Mesendoderm (in vitro differentiated cells): Measurements from ENCODE around the gene FAM13A.
A peak's percentile ranks its signal among the peaks of the same experiment; 100 is the strongest.
"Not testable (repeated sequence)": the region's sequence is repeated elsewhere in the genome, so short reads cannot be mapped to it uniquely, and the experiment has no call there.

ENCODE experiments used
- DNase-seq: peaks from one replicate; pipeline ENCODE4 v3.0.0; 2013
- H2AK5ac ChIP-seq: 2 replicates; pipeline ENCODE4 v1.6.1; 2013; ENCODE audit warnings: low read length, inconsistent platforms
- H2BK120ac ChIP-seq: 2 replicates; pipeline ENCODE4 v1.6.1; 2013; ENCODE audit warnings: low read depth, mild to moderate bottlenecking, low read length, moderate library complexity, mixed read lengths
- H2BK15ac ChIP-seq: replicated peaks from 2 replicates; pipeline ENCODE4 v1.6.1; 2013; ENCODE audit warnings: low read depth, mild to moderate bottlenecking, moderate library complexity
- H2BK5ac ChIP-seq: 2 replicates; pipeline ENCODE4 v1.6.1; 2013; ENCODE audit warnings: low read length, inconsistent platforms
- H3K18ac ChIP-seq: 2 replicates; pipeline ENCODE4 v1.6.1; 2013; ENCODE audit warnings: mild to moderate bottlenecking, low read length, mixed read lengths
- H3K23ac ChIP-seq: one replicate; pipeline ENCODE4 v1.6.1; 2013; ENCODE audit warnings: low read length
- H3K27ac ChIP-seq: 2 replicates; pipeline ENCODE4 v1.5.1; 2013; ENCODE audit warnings: low read depth, mild to moderate bottlenecking, inconsistent platforms, low read length, moderate library complexity
- H3K27me3 ChIP-seq: 2 replicates; pipeline ENCODE4 v1.6.1; 2013; ENCODE audit warnings: low read length, control low read depth, mild to moderate bottlenecking, inconsistent platforms; ENCODE audit not compliant: insufficient read depth, poor library complexity
- H3K36me3 ChIP-seq: 2 replicates; pipeline ENCODE4 v1.6.1; 2013; ENCODE audit warnings: low read length, inconsistent platforms; ENCODE audit not compliant: control insufficient read depth, insufficient read depth
- H3K4ac ChIP-seq: one replicate; pipeline ENCODE4 v1.6.1; 2013; ENCODE audit warnings: low read depth, mild to moderate bottlenecking, low read length, moderate library complexity
- H3K4me1 ChIP-seq: 2 replicates; pipeline ENCODE4 v1.6.1; 2013; ENCODE audit warnings: low read depth, low read length, inconsistent platforms; ENCODE audit not compliant: control insufficient read depth
- H3K4me2 ChIP-seq: 2 replicates; pipeline ENCODE4 v1.6.1; 2013; ENCODE audit warnings: low read length
- H3K4me3 ChIP-seq: 2 replicates; pipeline ENCODE4 v1.5.1; 2013; ENCODE audit warnings: mild to moderate bottlenecking, low read length
- H3K56ac ChIP-seq: one replicate; pipeline ENCODE4 v1.6.1; 2013; ENCODE audit warnings: low read length
- H3K79me1 ChIP-seq: 2 replicates; pipeline ENCODE4 v1.6.1; 2013; ENCODE audit warnings: low read length, inconsistent platforms
- H3K79me2 ChIP-seq: 2 replicates; pipeline ENCODE4 v1.6.1; 2013; ENCODE audit warnings: mild to moderate bottlenecking, low read length; ENCODE audit not compliant: control insufficient read depth, insufficient read depth
- H3K9ac ChIP-seq: 2 replicates; pipeline ENCODE4 v1.6.1; 2013; ENCODE audit warnings: low read length, inconsistent platforms
- H4K5ac ChIP-seq: one replicate; pipeline ENCODE4 v1.6.1; 2013; ENCODE audit warnings: low read length
- H4K8ac ChIP-seq: one replicate; pipeline ENCODE4 v1.6.1; 2013; ENCODE audit warnings: low read depth, mild to moderate bottlenecking, control low read depth, low read length, moderate library complexity
- WGBS: extraction: QIAGEN DNeasy Blood & Tissue Kit; methylation state at CpG from one replicate; pipeline ENCODE4 v1.1.7; 2013; ENCODE audit warnings: low lambda C conversion rate, missing lambda C conversion rate; ENCODE audit not compliant: insufficient coverage; ENCODE audit errors: extremely low coverage; 5-methylcytosine and 5-hydroxymethylcytosine counted together

FAM13A gene

DNA sequence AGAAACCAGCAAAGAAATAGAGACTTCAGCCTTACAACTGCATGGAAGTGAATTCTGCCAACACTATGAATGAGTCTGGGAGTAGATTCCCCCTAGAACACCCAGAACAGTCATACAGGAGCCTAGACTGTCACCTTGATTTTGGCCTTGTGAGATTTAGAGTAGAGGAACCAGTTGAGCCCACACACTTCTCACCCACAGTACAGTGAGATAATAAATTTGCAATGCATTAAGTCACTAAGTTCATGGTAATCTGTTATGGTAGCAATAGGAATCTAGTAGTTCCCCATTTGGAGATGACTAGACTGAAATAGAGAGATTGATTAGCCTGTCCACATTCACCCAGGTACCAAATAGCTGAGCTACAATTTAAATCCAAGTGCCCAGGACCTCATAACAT, 59.0 kb downstream of the FAM13A start:
- Histone ChIP-seq H3K9ac (no peak overlapping the region), H2BK15ac (no peak overlapping the region), H2BK5ac (no peak overlapping the region), H3K4me3 (no peak overlapping the region), H2AK5ac (no peak overlapping the region), H3K4ac (no peak overlapping the region), H3K4me1 (no peaks in the 10 kb centered on the region), H3K79me2 (no peaks in the 10 kb centered on the region), H3K27ac (no peak overlapping the region), H4K5ac (no peak overlapping the region), H3K23ac (no peak overlapping the region), H3K56ac (no peak overlapping the region), H3K4me2 (no peak overlapping the region), H3K27me3 (no peaks in the 10 kb centered on the region), H3K36me3 (no peaks in the 10 kb centered on the region), H3K18ac (no peak overlapping the region), H4K8ac (no peak overlapping the region), H2BK120ac (no peak overlapping the region), H3K79me1 (no peaks in the 10 kb centered on the region)
- no peak for DNase-seq

DNA sequence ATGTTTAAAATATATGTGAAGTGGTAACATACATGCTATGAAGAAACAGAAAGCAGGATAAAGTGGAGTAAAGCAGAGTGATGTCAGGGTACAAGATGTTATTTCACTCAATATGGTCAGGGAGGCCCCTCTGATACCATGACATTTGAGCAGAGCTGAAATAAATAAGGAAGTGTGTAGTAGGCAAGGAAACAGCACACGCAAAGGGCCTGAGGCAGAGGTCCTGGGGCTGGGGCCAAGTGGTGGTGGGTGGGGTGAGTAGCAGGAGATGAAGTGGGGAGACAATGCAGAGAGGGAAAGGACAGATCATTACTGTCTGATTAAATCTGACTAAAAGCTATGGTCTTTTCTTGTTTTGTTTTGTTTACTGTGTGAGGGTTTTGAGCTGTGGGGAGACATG, 61.1 kb downstream of the FAM13A start:
- DNase-seq = no peak
- H3K27ac ChIP-seq = no peak overlapping the region
- no peak overlapping the region for H2BK15ac ChIP-seq
- no peak overlapping the region for H3K4me2 ChIP-seq
- no peak overlapping the region for H4K5ac ChIP-seq
- no peak overlapping the region for H2BK5ac ChIP-seq
- no peak overlapping the region for H3K4ac ChIP-seq
- WGBS = no CpG with 5 or more reads among the region's 1 CpG
- H3K4me3 ChIP-seq = no peak overlapping the region
- H3K18ac ChIP-seq = no peak overlapping the region
- H3K56ac ChIP-seq = no peak overlapping the region
- H3K27me3 ChIP-seq = no peaks in the 10 kb centered on the region
- H3K79me1 ChIP-seq = no peaks in the 10 kb centered on the region
- no peak overlapping the region for H2BK120ac ChIP-seq
- no peak overlapping the region for H4K8ac ChIP-seq
- H2AK5ac ChIP-seq = no peak overlapping the region
- H3K4me1 ChIP-seq = no peaks in the 10 kb centered on the region
- H3K23ac ChIP-seq = no peak overlapping the region
- no peak overlapping the region for H3K9ac ChIP-seq
- no peaks in the 10 kb centered on the region for H3K36me3 ChIP-seq
- no peaks in the 10 kb centered on the region for H3K79me2 ChIP-seq

DNA sequence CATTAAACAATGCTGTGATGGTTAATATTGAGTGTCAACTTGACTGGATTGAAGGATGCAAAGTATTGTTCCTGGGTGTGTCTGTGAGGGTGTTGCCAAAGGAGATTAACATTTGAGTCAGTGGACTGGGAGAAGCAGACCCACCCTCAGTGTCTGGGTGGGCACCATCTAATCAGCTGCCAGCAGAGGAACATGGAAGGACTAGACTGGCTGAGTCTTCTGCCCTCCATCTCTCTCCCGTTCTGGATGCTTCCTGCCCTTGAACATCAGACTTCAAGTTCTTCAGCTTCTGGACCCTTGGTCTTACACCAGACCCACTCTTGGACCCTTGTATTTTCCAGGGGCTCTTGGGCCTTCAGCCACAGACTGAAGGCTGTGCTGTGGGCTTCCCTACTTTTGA, 61.7 kb downstream of the FAM13A start:
- DNase-seq, H3K23ac ChIP-seq, H2AK5ac ChIP-seq, H3K27me3 ChIP-seq, H3K79me1 ChIP-seq, H3K4me1 ChIP-seq, H3K4me2 ChIP-seq, H2BK15ac ChIP-seq, H3K18ac ChIP-seq, H3K27ac ChIP-seq, H3K4ac ChIP-seq, H3K56ac ChIP-seq, H3K36me3 ChIP-seq, H4K5ac ChIP-seq, H3K4me3 ChIP-seq, H2BK5ac ChIP-seq, H4K8ac ChIP-seq, H2BK120ac ChIP-seq, H3K79me2 ChIP-seq, H3K9ac ChIP-seq: not testable (repeated sequence)
- no CpG with 5 or more reads among the region's 1 CpG for WGBS

DNA sequence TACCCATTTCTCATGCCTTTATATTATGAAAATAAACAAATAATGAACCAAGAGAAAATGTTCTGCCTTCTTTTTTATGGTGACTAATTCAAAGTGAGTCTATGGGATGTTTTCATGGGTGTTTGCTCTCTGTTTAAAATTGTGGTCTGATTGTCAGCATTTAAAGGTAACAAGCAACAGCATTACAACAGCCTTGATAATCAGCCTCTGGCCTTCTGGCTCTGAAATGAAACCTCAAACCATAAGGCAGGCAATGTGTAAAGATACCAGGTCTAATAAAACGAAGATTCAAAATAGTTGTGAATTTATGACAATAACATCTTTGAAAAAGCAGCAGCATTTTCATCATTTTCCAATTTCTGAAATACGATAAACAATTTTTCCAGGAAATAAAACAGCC, 63.7 kb downstream of the FAM13A start:
- H3K79me1 ChIP-seq = no peaks in the 10 kb centered on the region
- no peak overlapping the region for H2BK5ac ChIP-seq
- no peaks in the 10 kb centered on the region for H3K27me3 ChIP-seq
- no peak overlapping the region for H3K4me2 ChIP-seq
- H2BK120ac ChIP-seq = no peak overlapping the region
- no peak overlapping the region for H2AK5ac ChIP-seq
- no peak overlapping the region for H3K4me3 ChIP-seq
- H3K9ac ChIP-seq = no peak overlapping the region
- no peak overlapping the region for H4K8ac ChIP-seq
- H3K27ac ChIP-seq = no peak overlapping the region
- no peaks in the 10 kb centered on the region for H3K4me1 ChIP-seq
- no CpG with 5 or more reads among the region's 2 CpGs for WGBS
- H3K4ac ChIP-seq = no peak overlapping the region
- no peak overlapping the region for H3K56ac ChIP-seq
- no peak for DNase-seq
- no peak overlapping the region for H3K23ac ChIP-seq
- no peaks in the 10 kb centered on the region for H3K79me2 ChIP-seq
- H2BK15ac ChIP-seq = no peak overlapping the region
- no peaks in the 10 kb centered on the region for H3K36me3 ChIP-seq
- H3K18ac ChIP-seq = no peak overlapping the region
- H4K5ac ChIP-seq = no peak overlapping the region

DNA sequence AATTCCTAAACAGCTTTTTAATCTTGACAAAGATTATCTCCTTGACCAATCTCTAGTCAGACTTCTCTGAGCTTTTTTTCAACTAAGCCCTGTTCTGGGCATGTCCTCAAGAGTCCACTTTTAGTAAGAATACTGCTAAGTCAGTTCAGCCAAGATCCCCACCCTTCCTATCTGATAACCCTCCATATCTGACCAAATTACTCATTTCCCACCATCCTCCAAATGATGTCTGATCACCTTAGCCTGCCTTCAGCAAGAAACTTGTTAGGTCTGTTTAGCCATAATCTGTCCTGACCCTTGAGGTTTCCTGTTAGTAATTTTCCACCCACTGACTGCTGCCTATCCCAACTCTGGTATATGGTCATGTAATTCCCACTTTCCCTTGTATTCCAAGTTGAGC, 65.2 kb downstream of the FAM13A start:
- Histone ChIP-seq H4K5ac (no peak overlapping the region), H3K4me2 (no peak overlapping the region), H3K79me1 (no peaks in the 10 kb centered on the region), H3K9ac (no peak overlapping the region), H3K4me3 (no peak overlapping the region), H2BK15ac (no peak overlapping the region), H3K4ac (no peak overlapping the region), H3K27ac (no peak overlapping the region), H3K27me3 (no peaks in the 10 kb centered on the region), H3K23ac (no peak overlapping the region), H4K8ac (no peak overlapping the region), H3K79me2 (no peaks in the 10 kb centered on the region), H2BK120ac (no peak overlapping the region), H3K4me1 (no peaks in the 10 kb centered on the region), H3K18ac (no peak overlapping the region), H2AK5ac (no peak overlapping the region), H3K36me3 (no peaks in the 10 kb centered on the region), H2BK5ac (no peak overlapping the region), H3K56ac (no peak overlapping the region)
- peak; percentile 4 for DNase-seq

DNA sequence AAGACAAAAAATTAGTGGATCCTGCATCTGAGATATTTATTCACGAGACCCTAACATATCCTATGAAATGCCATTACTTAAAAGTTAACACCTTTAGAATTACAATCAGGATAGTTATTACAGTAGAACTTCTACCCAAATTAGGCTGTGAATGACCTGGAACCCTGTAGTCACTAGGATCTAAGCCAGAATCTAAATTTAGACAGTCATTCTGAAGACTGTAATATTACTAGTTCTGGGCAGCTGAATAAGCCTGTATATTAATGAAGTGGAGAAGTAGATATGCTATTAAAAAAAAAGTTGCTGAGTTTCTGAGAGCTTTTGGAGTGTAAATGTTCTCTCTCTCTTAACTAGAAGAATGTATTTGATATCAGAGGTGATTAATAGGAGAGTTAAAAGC, 67.0 kb downstream of the FAM13A start:
- Histone ChIP-seq H2BK5ac (no peak overlapping the region), H2BK15ac (no peak overlapping the region), H2AK5ac (no peak overlapping the region), H3K56ac (no peak overlapping the region), H3K27me3 (no peaks in the 10 kb centered on the region), H3K36me3 (no peaks in the 10 kb centered on the region), H3K27ac (no peak overlapping the region), H3K79me2 (no peaks in the 10 kb centered on the region), H2BK120ac (no peak overlapping the region), H3K23ac (no peak overlapping the region), H3K79me1 (no peaks in the 10 kb centered on the region), H3K4me2 (no peak overlapping the region), H3K4me3 (no peak overlapping the region), H3K4me1 (no peaks in the 10 kb centered on the region), H4K8ac (no peak overlapping the region), H3K9ac (no peak overlapping the region), H3K4ac (no peak overlapping the region), H4K5ac (no peak overlapping the region), H3K18ac (no peak overlapping the region)
- no CpG with 5 or more reads among the region's 1 CpG for WGBS
- no peak for DNase-seq
